ENCODE measurements around the gene TIAM1.

TIAM1 gene

DNA sequence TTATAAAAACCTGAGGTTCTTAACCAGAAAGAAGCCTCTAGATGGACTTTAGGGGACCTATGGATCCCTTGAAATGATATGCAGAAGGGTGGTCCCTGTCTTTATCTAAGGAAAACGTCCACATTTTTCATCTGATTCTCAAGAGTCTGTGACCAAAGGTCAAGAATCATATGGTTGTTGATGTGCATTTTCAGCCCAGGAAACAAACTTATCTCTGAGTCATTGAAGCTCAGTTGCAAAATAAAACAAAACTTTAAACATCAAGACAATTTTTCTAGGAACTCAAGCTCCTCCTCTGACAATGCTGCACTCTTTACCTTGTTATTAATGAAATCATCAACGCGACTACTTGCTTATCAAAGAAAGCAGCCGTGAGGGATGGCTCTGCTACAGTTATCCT, 83.3 kb downstream of the TIAM1 start:
- DNase-seq (ENCODE audit: low read depth), result peak; percentile 52
- no peak overlapping the region for H3K4me3 ChIP-seq (ENCODE audit: control insufficient read depth, low read depth, low read length)
- TF ChIP-seq, protein P1, sequence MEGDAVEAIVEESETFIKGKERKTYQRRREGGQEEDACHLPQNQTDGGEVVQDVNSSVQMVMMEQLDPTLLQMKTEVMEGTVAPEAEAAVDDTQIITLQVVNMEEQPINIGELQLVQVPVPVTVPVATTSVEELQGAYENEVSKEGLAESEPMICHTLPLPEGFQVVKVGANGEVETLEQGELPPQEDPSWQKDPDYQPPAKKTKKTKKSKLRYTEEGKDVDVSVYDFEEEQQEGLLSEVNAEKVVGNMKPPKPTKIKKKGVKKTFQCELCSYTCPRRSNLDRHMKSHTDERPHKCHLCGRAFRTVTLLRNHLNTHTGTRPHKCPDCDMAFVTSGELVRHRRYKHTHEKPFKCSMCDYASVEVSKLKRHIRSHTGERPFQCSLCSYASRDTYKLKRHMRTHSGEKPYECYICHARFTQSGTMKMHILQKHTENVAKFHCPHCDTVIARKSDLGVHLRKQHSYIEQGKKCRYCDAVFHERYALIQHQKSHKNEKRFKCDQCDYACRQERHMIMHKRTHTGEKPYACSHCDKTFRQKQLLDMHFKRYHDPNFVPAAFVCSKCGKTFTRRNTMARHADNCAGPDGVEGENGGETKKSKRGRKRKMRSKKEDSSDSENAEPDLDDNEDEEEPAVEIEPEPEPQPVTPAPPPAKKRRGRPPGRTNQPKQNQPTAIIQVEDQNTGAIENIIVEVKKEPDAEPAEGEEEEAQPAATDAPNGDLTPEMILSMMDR (conservative IDR thresholded peaks at IDR 0.05; ENCODE audit: control insufficient read depth, insufficient read depth, low read depth, low read length), result no peak

DNA sequence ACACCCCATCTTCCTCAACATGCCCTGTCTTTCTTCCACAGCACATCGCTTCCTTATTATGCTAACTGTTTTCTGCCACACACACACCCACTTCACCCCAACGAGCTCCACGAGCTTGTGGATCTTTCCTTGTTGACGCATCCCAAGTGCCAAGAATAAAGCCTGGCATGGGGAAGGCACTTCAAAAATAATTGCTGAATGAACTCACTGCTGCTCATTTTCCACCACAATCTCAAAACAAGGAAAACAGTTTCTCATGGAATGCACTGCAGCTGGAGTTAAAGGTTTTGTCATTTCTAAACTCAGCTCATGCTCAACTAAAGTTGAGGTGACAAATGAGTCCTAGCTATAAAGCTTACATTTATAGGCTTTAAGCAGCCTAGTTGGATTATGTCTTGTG, 86.0 kb downstream of the TIAM1 start:
- TF ChIP-seq, protein P1 (conservative IDR thresholded peaks at IDR 0.05; ENCODE audit: control insufficient read depth, insufficient read depth, low read depth, low read length), result no peak
- no peak for DNase-seq (ENCODE audit: low read depth)
- H3K4me3 ChIP-seq (ENCODE audit: control insufficient read depth, low read depth, low read length), result no peak overlapping the region

DNA sequence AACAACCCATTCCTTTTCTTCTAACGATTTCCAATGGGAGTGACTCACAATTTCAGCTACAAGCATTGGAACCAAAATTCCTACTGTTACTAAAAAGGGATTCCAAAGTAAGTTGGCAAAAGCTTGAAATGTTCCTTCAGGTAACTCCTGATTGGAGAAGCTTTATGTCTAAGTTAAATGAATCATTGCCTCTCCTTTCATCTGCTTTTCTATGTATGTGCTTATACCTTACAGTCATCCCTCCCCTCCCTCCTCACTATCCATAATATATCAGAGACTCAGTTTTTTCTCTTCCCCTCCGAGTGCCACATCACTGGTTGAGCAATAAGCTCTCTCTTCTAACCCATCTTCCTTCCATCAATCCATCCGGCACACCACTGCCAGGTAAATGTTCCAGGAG, 86.8 kb downstream of the TIAM1 start:
- TF ChIP-seq, protein P1 (conservative IDR thresholded peaks at IDR 0.05; ENCODE audit: control insufficient read depth, insufficient read depth, low read depth, low read length), result no peak
- no peak for DNase-seq (ENCODE audit: low read depth)
- no peak overlapping the region for H3K4me3 ChIP-seq (ENCODE audit: control insufficient read depth, low read depth, low read length)

DNA sequence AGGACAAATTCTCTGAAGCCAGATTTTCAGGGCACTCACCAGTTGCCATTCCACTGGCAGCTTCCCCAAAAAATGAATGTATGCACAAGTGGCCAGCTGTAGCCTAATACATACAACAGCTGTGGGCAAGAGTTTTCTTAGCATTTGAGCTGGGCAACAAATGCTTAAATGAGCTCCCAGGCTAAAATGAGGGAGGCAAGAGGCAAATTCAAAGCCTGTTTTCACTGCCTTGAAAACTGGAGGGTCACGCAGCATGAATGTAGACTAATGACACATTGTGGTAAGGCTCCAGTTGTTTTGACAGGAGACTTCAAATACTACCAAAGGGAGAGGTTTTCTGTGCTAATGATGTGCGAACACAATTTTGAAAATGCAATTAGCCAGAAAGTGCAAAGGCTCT, 88.2 kb downstream of the TIAM1 start:
- no peak overlapping the region for H3K4me3 ChIP-seq (ENCODE audit: control insufficient read depth, low read depth, low read length)
- TF ChIP-seq, protein P1 (conservative IDR thresholded peaks at IDR 0.05; ENCODE audit: control insufficient read depth, insufficient read depth, low read depth, low read length), result no peak
- DNase-seq (ENCODE audit: low read depth), result no peak

DNA sequence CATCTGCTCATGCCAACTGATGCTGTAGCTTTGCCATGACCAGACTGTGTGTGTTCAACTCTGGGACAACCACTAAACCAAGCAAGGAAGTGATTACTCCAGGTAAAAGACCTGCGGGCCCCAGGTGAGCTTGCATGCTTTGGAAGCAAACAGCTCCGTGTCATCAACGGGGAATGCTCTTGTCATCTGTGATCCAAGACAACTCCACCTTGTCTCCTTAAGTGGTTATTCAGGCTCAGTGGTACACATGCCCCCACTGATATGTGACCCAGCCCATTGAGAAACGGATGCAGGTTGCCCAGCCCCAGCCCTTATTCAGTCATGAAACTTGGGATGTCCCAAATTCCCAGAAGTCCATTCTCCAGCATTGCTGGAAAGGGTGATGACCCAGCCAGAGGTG, 89.0 kb downstream of the TIAM1 start:
- no peak overlapping the region for H3K4me3 ChIP-seq (ENCODE audit: control insufficient read depth, low read depth, low read length)
- DNase-seq (ENCODE audit: low read depth), result no peak
- TF ChIP-seq, protein P1 (conservative IDR thresholded peaks at IDR 0.05; ENCODE audit: control insufficient read depth, insufficient read depth, low read depth, low read length), result no peak

DNA sequence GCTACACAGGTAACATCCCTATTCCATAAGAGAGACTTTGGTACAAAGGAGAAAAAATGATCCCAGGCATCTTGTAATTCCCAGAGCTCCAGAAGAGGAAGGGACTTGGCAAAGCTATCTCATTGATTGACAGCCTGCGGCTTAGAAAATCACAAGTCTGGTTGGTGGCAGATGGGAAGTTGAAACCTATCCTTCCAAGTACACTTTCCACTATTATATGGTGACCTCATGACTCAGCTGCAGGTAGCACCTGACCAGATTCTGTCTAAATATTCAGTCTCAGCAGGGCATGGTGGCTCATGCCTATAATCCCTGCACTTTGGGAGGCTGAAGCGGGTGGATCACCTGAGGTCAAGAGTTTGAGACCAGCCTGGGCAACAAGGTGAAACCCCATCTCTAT, 89.9 kb downstream of the TIAM1 start:
- H3K4me3 ChIP-seq (ENCODE audit: control insufficient read depth, low read depth, low read length), result no peak overlapping the region
- DNase-seq (ENCODE audit: low read depth), result no peak
- TF ChIP-seq, protein P1 (conservative IDR thresholded peaks at IDR 0.05; ENCODE audit: control insufficient read depth, insufficient read depth, low read depth, low read length), result no peak

DNA sequence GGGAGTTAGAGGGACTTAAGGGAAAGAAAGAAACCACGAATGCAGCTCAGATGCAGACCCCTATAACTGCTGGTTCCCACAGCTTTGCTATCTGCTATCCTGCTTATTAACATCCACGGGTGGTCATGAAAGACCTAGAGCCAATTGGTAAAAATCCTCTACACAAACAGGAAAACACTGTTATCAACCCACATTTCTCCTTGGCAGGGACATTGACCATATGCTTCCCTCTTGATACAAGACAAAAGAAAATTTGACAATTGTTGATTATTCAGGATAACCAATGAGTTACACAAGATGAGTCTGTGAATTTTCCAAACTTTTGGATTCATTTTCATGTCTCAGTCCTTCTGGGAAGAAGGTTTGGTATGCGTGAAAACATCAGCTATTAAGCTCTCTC, 90.4 kb downstream of the TIAM1 start:
- DNase-seq (ENCODE audit: low read depth), result no peak
- TF ChIP-seq, protein P1 (conservative IDR thresholded peaks at IDR 0.05; ENCODE audit: control insufficient read depth, insufficient read depth, low read depth, low read length), result no peak
- no peak overlapping the region for H3K4me3 ChIP-seq (ENCODE audit: control insufficient read depth, low read depth, low read length)
